ENCODE data around the gene PSD2.

GRCh38 chr5:139768807-139769465 is 26.7 kb upstream of the PSD2 start:
- TF ChIP-seq CTCF (conservative IDR thresholded peaks at IDR 0.05; ENCODE audit: low read depth in 2 of 2) (no peak), REST (IDR thresholded peaks at IDR 0.05; ENCODE audit: unreplicated experiment) (no peak), POLR2AphosphoS5 (IDR thresholded peaks at IDR 0.05; ENCODE audit: low read depth) (no peak), EZH2 (IDR thresholded peaks at IDR 0.05; ENCODE audit: low read depth, unreplicated experiment) (no peak), JUNB (IDR thresholded peaks at IDR 0.05; ENCODE audit: unreplicated experiment) (no peak), NANOG (IDR thresholded peaks at IDR 0.05; ENCODE audit: borderline replicate concordance) (no peak), EZH2phosphoT487 (IDR thresholded peaks at IDR 0.05; ENCODE audit: unreplicated experiment) (no peak)
- TF ChIP-seq, protein P1, sequence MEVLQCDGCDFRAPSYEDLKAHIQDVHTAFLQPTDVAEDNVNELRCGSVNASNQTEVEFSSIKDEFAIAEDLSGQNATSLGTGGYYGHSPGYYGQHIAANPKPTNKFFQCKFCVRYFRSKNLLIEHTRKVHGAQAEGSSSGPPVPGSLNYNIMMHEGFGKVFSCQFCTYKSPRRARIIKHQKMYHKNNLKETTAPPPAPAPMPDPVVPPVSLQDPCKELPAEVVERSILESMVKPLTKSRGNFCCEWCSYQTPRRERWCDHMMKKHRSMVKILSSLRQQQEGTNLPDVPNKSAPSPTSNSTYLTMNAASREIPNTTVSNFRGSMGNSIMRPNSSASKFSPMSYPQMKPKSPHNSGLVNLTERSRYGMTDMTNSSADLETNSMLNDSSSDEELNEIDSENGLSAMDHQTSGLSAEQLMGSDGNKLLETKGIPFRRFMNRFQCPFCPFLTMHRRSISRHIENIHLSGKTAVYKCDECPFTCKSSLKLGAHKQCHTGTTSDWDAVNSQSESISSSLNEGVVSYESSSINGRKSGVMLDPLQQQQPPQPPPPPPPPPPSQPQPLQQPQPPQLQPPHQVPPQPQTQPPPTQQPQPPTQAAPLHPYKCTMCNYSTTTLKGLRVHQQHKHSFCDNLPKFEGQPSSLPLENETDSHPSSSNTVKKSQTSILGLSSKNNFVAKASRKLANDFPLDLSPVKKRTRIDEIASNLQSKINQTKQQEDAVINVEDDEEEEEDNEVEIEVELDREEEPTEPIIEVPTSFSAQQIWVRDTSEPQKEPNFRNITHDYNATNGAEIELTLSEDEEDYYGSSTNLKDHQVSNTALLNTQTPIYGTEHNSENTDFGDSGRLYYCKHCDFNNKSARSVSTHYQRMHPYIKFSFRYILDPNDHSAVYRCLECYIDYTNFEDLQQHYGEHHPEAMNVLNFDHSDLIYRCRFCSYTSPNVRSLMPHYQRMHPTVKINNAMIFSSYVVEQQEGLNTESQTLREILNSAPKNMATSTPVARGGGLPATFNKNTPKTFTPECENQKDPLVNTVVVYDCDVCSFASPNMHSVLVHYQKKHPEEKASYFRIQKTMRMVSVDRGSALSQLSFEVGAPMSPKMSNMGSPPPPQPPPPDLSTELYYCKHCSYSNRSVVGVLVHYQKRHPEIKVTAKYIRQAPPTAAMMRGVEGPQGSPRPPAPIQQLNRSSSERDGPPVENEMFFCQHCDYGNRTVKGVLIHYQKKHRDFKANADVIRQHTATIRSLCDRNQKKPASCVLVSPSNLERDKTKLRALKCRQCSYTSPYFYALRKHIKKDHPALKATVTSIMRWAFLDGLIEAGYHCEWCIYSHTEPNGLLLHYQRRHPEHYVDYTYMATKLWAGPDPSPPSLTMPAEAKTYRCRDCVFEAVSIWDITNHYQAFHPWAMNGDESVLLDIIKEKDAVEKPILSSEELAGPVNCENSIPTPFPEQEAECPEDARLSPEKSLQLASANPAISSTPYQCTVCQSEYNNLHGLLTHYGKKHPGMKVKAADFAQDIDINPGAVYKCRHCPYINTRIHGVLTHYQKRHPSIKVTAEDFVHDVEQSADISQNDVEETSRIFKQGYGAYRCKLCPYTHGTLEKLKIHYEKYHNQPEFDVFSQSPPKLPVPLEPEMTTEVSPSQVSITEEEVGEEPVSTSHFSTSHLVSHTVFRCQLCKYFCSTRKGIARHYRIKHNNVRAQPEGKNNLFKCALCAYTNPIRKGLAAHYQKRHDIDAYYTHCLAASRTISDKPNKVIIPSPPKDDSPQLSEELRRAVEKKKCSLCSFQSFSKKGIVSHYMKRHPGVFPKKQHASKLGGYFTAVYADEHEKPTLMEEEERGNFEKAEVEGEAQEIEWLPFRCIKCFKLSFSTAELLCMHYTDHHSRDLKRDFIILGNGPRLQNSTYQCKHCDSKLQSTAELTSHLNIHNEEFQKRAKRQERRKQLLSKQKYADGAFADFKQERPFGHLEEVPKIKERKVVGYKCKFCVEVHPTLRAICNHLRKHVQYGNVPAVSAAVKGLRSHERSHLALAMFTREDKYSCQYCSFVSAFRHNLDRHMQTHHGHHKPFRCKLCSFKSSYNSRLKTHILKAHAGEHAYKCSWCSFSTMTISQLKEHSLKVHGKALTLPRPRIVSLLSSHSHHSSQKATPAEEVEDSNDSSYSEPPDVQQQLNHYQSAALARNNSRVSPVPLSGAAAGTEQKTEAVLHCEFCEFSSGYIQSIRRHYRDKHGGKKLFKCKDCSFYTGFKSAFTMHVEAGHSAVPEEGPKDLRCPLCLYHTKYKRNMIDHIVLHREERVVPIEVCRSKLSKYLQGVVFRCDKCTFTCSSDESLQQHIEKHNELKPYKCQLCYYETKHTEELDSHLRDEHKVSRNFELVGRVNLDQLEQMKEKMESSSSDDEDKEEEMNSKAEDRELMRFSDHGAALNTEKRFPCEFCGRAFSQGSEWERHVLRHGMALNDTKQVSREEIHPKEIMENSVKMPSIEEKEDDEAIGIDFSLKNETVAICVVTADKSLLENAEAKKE (CRISPR knock-in tag; IDR thresholded peaks at IDR 0.05): no peak
